Cardiac fibroblast (primary cell): ENCODE results near the gene LUZP2.
"Not testable (repeated sequence)": the region's sequence is repeated elsewhere in the genome, so short reads cannot be mapped to it uniquely, and the experiment has no call there.

Source experiments
- DNase-seq, 2 donors: peaks; one replicate each; pipeline versions ENCODE4 v3.0.0 to v3.0.0-alpha.2; 2010; ENCODE audit warnings: low read depth in 2 of 2
- H3K4me3 ChIP-seq, 2 donors: replicated peaks in 1 of 2; 1 replicate in 1 of 2; 2 replicates in 1 of 2; pipeline ENCODE4 v1.5.1; 2011; ENCODE audit warnings: low read depth in 2 of 2, low read length in 2 of 2, mild to moderate bottlenecking in 2 of 2, moderate library complexity in 1 of 2
- CTCF ChIP-seq: IDR thresholded peaks from one replicate; pipeline ENCODE4 v1.5.1; 2011; ENCODE audit warnings: low read depth, mild to moderate bottlenecking, low read length, inconsistent platforms

Gene LUZP2

DNA sequence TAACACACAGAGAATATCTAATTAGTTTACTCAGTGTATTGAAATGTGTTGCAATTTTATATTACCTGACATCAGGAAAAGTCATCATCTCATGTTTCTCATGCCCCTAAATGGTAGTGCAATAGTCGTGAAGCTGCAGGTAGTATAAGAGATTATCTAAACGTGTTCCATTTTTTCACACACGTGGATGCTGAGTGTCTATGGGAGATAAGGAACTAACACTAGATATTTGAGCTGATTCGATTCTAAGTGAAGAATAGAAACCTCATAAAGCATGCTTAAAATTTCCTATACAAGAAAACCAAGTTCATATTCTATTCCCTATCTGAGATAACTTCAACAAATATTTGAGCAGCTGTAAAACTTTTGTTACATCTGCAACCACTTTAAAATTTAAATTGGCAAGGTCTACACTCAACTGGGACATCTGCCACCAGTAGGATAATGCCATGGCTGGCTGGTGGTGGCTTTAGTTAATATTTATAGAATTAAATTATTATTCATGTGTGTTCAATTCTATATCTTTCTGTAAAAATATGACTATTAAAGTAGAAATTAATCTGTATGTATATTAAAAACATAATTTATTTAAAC, 388.8 kb downstream of the LUZP2 start:
- no peak for DNase-seq
- no peak for TF ChIP-seq CTCF
- H3K4me3 ChIP-seq, result no peak overlapping the region

DNA sequence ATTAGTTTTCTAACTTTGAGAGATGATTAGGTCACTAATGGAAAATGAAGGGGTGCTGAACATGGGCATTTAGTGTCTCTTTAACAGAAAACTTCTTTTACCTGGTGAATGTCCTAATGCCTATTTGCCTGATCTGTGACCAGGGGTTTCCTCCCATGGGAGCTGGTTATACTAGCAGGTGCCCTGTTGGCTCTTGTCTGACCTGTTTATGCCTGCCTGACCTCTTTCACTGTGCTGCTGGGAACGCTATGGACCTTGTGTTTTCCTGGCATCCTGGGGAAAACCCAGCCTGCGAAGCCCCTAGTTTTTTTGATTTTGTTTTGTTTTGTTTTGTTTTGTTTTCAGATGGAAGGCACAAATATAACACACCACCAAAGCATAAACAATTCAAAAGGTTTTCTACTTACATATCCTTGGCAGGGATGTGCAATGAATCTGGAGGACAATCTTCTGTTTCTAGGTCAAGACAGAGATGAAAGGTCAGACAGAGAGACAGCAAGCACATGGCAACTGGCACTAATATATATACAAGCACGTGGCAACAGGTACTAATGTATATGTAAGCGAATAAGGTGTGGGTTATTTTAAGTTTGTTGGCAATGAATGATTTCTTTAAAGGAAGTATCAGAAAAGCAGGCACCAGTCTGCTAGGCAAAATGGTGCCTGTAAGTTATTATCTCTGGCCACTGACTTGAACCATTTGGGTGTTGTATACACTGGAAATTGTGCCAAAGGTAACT, 390.2 kb downstream of the LUZP2 start:
- H3K4me3 ChIP-seq, result no peak overlapping the region
- no peak for DNase-seq
- TF ChIP-seq CTCF, result no peak

- no peak overlapping the region for H3K4me3 ChIP-seq
- TF ChIP-seq CTCF, result no peak
- no peak for DNase-seq
Measured at GRCh38 chr11:24890426-24890825, 393.6 kb downstream of the LUZP2 start.

DNA sequence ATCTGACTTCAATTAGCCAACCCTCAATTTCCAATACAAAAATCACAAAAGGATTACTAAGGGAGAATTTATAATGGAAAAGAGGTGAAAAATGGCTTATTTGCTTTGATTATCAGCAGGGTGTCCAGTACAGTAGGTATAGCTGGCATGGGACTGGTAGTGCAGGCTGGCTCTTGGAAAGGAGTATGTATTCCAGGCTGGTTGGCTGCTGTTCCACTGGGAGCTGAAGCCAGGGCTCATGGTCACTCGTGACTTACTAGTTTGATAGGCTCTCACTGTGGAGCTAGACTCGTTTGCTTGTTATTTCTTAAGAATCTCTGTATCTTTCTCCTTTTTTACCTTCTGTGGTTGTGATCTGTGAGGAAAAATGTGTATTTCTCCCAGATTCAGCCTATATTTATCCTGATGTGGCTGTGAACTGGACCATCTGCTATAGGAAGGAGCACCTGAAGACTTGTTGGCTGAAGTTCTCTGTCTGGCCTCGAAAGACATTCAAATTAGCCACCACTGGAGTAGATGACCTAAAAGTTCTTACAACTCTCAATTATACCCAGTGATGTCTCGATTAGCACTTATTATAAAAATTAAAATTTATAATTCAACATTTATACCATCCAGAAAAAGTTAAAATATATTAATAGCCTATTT, 395.1 kb downstream of the LUZP2 start:
- not testable (repeated sequence) for H3K4me3 ChIP-seq, DNase-seq

GRCh38 chr11:24896118-24896835, 399.4 kb downstream of the LUZP2 start:
- no peak for DNase-seq
- no peak overlapping the region for H3K4me3 ChIP-seq
- TF ChIP-seq CTCF, result no peak

DNA sequence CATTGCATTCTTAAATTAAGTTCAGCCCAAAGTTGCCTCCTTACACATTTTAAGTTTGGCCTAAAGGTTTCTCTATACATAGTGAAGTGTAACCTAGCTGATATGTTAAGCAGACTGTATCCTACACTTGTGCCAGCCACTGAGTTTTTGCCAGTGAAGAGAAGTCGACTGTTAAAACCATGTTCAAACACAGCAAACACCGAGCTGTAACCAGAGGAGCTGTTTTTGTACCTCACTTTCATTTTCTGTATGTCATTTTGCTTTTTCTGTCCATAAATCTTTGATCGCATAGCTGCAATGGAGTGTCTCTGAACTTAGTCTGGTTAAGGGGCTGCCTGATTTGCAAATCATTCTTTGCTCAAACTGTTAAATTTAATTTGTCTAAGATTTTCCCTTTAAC, 403.7 kb downstream of the LUZP2 start:
- no peak for TF ChIP-seq CTCF
- no peak overlapping the region for H3K4me3 ChIP-seq
- no peak for DNase-seq
